HG03280 (cell line): Measurements from ENCODE around the gene CYB561D1.
A peak's percentile ranks its signal among the peaks of the same experiment; 100 is the strongest.

ENCODE experiments used
- ATAC-seq: cut with Tn5 transposase; IDR thresholded peaks from one replicate; pipeline ENCODE4 v1.9.1; 2021; ENCODE audit warnings: mild to moderate bottlenecking, moderate library complexity; ENCODE audit not compliant: unreplicated experiment

The CYB561D1 gene

GRCh38 chr1:109546311-109547109, 52.6 kb downstream of the CYB561D1 start:
- peak; percentile 50 for ATAC-seq

GRCh38 chr1:109547463-109548320, 53.8 kb downstream of the CYB561D1 start:
- peak; percentile 8 for ATAC-seq

GRCh38 chr1:109548321-109549267, 54.7 kb downstream of the CYB561D1 start, which contains the start of gene GNAI3:
TSS of gene GNAI3 (plus strand) at chr1:109548615. CDS start at chr1:109548721, 106 bp downstream.
- ATAC-seq: peak; percentile 90
